Stimulated activated CD4-positive, alpha-beta T cell treated with anti-CD3 and anti-CD28 coated beads, Interleukin-2, amount 100 ng/mL, for 48 hours (primary cell): ENCODE results near the gene ELF2.
"Not testable (repeated sequence)": the region's sequence is repeated elsewhere in the genome, so short reads cannot be mapped to it uniquely, and the experiment has no call there.

Source experiments
- DNase-seq, 2 donors: peaks; one replicate each; pipeline ENCODE4 v3.0.0-alpha.2; 2020

ELF2 gene

DNA sequence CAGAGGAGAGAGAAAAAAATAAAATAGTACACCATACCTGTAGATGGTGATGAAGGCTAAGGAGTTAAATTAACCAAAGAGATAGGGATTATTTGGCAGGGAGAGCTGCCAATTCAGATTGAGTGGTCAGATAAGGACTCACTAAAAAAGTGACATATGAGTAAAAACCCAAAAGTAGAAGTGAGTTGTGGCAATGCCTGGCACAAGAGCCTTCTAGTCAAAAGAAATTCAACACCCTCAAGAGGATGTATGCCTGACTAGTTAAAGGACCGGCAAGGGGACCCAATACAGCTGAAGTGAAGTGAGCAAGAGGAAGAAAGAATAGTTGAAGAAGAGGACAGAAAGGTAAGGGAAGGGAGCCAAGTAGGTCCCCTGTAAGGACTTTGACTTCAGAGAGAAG lies 34.9 kb downstream of the ELF2 start:
- no peak for DNase-seq

DNA sequence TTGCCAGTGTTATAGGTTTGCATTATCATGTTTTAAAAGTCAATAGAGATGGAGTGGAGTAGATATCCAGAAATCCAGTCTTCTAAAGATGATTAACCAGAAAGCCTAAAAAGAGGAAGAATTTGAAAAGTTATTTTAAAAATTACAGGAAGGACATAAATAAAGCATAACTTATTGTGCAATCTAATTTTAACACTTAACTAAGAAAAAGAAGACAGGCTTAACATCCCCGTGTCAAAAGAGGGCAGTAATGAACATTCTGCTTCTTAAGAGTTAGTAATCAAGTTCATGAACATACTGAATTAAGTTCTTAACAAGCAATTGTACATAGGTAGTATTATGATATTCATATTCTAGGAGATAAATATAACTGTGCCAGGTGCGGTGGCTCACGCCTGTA lies 39.3 kb downstream of the ELF2 start:
- DNase-seq, result no peak

DNA sequence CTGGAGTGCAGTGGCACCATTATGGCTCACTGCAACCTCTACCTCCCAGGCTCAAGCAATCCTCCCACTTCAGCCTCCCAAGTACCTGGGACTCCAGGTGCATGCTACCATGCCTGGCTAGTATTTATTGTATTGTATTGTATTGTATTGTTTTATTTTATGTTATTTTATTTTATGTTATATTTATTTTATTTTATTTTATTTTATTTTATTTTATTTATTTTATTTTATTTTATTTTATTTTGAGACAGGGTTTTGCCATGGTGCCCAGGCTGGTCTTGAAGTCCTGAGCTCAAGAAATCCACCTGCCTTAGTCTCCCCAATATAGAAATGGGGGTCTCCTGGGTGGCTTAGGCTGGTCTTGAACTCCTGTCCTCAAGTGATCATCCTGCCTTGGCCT lies 42.6 kb downstream of the ELF2 start:
- no peak for DNase-seq

DNA sequence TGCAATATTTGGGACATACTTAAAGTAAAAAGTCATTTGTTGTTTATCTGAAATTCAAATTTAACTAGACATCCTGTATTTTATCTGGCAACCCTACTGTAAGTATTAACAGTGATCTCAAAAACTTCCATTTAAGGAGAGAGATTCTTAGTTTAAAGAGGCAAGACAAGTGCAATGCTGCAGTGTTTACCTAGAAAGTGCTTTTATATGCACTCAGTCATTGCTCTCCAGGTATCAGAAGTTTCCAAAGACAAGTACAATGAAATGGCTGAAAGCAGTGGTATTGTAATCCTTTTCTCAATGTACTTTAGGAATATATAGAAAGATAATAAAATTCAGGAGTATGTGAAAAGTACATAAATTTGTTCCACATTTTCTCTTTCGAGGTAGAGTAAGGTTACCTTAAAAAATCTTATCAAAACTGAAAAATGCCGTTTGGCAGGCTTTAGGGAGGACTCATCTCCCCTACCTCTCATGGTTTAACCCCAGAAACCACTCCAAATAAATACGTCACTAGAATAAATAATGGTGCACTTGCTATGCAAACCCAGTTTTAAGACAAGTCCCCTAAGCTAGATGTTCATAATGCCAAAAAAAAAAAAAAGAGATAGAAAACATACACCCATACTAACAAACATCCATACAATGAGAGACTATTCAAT lies 45.7 kb downstream of the ELF2 start:
- DNase-seq, result no peak

DNA sequence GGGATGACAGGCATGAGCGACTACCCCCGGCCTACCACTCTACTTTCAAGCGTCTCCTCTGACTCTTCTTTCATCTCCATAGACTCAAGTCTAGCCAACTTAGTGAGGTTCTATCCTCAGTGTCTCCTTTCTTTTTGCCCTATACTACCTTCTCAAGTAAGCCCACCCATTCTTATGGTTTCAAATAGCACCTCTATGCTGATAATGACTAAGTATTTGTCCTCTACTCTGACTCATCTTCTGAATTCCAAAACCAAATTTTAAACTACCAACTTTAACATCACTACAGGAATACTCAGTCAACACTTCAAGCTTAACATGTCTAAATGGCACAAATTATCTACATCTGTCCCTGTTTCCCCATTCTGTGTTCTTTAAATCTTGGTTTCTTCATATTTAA lies 47.8 kb downstream of the ELF2 start:
- DNase-seq, result no peak

DNA sequence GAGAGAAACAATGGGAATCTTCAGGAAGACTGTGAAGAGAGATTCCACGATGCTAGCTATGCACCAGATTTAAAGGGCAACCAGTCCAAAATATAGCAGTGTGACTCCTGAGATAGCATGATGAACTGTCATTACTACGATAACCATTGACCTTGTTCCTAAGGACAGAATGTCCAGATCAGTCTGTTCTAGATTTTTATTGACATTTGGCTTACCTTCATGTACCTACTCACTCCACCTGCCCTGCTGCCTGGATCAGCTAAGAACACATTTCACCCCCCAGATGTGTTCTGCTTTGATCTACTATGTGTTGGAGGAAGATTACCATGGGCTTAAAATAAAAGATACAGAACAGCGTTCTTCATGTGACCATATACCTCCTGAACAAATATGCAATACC lies 50.1 kb downstream of the ELF2 start:
- DNase-seq, result no peak

DNA sequence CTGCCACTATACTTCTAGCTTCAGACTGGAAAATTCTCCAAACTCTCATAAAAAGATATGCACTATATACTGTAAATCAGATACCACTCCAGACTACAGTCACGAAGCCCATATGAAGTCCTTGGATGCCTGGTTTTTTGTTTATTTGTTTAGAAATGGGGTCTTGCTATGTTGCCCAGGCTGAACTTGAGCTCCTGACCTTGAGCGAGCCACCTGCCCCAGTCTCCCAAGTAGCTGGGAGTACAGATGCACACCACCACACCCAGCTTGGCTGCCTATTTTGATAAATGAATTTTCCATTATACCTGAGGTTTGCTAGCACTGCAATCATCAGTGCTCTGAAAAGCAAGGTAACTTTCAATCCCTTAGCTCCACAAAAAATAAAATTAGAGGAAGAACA lies 53.1 kb downstream of the ELF2 start:
- DNase-seq, result no peak

DNA sequence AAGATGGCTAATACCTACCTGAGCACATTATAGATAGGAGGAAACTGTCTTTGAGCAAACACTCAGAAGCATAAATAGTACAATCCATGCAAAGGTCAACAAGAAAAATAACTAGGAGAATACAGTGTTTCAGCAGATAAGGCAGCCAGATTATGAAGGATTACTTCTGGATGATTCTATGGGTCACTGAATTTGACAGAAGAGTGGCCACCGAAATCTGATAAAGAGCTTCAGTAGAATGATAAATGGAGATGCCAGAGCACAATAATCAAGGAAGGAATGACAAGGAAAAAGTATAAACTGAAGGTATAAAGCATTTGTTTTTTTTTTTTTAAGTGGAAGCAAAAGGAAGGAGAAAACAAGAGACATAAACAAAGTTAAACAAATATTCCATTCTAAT lies 58.7 kb downstream of the ELF2 start:
- DNase-seq, result no peak

DNA sequence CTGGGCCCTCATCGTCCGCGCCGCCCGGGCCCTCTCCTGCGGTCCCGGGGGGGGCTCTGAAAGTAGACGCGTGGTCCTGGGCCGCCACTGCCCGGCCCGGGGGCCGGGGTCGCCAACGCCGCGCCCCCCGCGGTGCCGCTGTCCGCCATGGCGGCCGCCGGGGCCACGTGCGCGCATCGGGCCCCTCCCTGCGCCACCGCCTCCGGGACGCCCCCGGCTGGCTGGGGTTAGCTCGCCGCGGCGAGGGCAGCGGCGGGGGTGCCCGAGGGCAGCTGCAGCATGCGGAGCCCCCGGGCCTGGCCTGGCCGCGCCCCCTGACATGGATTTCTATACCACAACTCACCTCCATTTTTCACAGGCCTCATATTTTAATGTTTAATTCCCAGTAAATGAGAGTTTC lies 61.8 kb downstream of the ELF2 start:
- no peak for DNase-seq

DNA sequence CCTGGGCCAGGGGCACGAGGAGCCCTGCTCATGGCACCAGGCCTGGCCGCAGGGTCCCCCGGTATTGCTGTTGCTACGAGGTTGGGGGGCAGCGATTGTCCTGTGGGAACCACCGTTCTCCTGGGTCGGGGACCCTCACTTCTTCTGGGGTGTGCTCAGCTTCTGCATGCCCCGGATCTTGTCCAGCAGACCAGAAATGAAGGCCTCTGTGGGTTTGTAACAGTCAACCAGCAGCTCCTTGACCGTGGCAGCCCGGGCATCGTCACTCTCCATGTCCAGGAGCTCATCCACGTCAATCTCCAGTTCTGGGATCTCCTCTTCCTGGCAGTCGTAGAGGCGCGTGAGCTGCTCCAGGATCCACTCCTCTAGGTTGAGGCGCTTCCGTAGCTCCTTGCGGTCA lies 62.2 kb downstream of the ELF2 start:
- DNase-seq, result not testable (repeated sequence)

DNA sequence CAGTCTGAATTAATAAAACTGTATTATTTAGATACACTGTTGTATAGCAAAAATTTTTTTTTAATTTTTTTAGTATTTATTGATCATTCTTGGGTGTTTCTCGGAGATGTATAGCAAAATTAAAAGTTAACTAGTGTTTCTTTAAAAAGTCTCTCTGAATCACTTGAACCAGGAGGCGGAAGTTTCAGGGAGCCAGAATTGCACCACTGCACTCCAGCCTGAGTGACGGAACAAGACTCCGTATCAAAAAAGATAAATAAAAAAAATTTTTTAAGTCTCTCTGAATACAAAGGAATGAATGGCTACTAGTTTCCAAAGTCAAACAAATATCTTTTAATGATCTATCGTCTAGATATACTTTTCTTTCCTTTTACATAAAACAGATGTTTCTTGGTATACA lies 64.4 kb downstream of the ELF2 start:
- DNase-seq, result no peak

DNA sequence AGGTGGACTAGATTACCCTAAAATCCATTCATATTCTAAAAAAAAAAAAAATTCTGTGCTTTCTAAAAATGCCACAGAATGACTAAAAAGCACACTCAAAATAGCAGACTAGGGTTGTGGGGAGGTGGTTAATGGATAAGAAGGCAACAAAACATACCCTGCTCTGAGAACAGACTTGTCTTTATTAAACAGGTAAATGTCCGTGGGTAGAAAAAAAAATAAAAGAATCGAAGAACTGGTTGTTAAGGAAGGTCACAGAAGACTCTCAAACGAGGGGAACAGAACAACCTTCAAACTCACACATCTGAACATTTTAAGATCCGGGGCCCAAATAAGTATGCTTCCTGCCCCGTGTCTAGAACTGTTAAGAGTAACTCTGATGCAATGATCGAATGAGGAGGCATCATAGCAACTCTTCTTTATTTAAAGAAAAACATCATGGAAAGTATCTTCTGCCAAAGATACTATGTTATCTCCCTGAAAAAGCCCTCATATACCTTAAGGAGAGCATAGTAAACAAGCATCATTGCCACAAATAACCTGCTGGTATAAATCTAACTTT lies 68.4 kb downstream of the ELF2 start:
- DNase-seq, result no peak

DNA sequence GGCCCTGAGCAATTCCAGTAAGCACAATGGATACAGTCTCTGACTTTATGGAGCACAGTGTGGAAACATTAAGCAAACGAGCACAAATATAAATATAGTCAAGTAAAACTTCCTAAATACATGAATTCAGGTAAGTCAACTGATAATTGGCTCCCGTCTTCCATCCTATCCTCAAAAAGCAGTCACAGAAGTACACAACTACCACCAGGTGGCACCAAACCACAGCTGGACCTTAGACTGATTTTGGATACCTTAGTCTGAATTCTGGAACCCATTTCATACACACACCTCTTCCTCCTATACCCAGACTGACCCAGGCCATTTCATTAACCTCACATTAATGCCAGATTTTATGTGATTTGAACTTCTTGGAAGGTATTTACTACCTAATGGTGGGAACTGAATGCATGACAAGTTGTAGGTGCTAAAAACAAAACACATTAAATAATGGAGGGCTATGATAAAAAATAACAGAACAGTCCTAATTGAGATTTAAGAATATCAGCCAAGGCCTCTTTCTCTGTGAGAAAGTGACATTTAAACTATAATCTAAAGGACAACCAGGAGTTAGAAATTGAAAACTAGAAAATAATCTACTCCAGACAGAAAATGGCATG lies 77.5 kb downstream of the ELF2 start:
- peak; percentile 70 for DNase-seq

DNA sequence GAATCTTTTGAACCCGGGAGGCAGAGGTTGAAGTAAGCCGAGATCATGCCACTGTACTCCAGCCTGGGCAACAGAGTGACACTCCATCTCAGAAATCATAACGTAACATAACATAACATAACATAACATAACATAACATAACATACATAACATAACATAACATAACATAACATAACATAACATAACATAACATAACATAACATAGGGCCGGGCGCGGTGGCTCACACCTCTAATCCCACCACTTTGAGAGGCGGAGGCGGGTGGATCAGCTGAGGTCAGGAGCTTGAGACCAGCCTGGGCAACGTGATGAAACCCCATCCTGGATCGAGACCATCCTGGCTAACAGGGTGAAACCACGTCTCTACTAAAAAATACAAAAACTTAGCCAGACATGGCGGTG lies 84.7 kb downstream of the ELF2 start:
- DNase-seq, result no peak

DNA sequence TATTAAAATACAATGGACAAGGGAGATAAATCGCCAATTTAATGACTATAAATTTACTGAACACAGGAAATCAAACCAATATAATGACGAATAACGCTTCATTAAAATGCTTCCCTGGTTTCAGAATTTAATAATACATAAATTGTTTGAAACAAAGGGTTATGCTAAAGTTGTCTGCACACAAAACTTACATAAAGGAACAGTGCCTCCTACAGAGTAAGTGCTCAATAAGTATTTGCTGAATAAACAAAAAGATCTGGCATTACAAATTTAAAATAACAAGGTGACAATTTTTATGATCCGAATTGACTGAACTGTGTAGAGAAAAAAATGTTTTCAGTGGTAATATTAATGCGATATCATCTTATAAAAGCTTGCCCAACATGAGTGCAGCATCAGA lies 91.9 kb downstream of the ELF2 start:
- DNase-seq, result no peak

DNA sequence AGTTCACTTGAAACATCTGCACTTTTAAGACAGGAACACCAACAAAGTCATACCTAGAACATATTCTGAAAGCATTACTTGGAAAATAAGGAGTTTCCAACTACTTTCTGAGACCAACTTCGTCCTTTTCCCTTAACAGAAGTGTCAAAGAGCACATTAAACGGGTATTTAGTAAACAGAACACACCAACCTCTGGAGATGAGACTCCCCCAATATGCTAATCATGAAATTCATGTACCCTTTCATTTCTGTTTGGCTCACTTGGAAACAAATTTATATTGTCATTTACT lies 92.3 kb downstream of the ELF2 start:
- no peak for DNase-seq

DNA sequence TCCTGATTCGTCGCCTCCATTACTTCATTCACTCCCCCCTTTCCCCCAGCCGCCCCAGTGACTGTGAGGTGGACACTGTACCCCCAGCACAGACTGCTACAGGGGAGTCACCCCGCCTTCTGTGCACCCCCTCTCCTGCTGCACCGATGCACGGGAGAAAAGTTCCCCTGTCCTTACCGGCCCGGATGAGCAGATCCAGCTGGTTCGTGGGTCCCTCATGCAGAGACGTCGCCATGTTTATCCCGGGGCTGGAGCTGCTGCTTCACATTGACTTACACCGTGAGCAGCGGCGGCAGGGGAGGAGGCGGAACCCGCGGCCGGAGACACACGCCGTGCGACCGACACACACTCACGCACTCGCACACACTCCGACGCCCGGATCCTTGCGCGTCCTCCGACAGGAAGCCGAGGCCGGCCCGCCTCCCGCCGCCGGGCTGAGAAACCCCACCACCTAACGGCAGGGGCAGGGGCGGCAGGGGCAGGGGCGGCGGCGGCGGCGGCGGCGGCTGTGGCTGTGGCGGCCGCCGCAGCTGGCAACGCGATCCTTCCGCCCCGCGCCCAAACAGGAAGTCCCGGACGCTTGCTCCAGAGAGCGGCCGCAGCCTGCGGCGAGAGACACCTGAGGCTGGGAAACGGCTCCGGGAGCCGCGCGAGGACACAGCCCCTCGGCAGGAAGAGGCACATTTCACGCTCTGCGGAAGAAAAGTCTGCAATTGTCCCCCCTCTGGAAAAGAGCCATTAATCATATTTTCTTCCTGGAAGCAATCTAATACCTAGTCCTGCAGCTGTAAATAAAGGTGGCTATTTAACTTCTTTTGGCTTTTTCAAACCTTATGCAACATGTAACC lies 92.8 kb downstream of the ELF2 start:
- DNase-seq, result peak; percentile 70 to 75

DNA sequence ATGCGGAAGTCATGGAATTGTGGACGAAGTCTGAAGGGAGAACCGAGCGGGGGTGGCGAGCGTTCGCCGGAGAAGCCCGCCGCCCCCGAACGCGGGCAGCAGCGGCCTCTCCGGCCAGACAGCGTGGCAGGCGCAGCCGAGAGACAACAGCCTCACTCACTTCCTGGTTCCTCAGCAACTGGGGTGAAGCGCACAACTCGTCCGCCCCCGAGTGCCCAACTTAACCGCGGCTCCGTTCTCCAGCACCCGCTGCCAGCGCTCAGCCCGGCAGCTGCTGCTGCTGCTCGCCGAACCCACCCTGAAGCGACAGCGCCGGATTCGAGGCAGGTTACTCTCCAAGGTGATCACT lies 93.4 kb downstream of the ELF2 start:
- DNase-seq, result peak; percentile 43 to 51

DNA sequence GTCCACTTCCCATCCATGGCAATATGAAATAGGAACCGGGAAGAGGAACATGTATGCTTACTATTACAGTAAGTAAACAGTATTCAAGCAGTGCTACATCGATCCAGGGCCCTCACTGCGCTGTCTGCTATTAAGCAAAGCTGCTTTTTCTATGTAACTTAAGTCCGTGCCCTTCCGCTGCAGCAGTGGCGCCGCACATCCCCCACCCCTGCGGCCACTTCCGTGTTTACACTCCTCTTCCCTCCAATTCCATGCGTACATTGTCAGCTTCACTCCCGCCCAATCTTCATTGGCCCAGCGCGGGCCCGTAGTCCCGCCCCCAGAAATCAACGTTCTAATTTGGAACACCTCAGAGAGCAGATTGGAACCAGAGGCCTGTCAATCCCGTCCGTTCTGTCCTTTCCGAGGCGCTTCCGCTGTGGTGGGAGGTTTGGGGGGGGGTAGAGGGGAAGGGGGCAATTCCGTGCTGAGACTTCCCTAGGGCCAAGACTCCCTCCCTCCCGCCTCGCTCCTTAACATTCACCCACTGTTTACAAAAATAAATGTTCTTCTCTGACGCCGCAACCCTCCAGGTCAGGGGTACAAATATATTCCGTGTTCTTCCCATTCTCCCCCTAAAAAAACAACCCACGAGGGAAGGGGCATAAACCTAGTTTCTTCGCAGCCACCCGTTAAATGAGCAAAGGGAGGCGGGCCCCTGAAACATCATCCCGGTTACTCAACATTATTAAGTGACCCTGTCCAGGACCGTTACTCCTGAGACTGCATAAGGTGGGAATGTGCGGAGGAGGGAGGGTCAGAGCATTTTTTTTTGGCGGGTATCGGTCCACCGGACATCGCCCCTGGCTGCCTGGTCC lies 94.0 kb downstream of the ELF2 start:
- DNase-seq, result peak; percentile 82 to 83

DNA sequence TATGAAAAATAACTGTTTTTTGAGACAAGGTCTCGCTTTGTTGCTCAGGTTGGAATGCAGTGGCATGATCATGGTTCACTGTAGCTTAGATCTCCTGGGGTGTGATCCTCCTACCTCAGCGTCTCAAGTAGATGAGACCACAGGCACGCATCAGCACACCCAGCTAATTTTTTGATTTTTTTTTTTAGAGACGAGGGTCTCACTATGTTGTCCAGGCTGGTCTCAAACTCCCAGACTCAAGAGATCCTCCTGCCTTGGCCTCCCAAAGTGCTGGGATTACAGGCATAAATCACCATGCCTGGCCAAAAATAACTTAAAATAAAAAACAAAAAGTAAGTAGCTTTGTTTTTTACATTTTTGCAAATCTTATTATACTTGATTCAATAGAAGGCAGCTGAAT lies 98.1 kb downstream of the ELF2 start:
- no peak for DNase-seq

DNA sequence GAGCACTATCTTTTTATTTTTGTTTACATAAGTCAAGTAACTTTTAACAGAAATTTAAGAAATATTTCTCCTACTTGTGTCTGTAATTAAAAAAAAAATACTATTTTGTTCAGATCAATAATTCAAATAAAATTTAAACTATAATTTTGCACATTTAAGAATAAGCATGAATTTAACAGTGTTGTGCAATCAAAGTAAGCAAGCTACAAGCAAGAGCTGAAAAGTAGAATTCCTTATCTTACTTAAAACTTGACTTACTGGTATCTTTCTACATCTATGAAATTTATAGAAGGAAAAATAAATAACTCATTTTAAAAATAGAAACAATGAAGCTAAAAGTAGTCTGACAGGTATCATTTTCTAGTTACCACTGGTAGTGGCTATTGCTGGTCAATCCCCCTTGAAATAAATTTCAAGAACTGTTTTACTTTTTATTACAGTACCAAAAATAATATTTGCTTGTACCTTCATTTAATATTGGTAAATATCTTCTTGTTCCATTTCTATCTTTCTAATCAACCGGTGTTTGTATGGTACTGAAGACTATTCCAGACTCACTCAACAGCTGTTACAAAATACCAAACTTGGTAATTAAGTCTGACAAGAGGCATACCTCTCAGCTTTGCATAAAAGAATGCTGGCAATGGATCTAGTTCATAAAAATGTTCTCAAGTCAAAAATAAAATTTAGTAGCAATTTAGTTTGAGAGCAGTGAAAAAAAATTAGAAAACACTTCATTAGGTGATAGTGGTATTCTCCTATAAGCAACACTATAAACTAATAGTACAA lies 99.3 kb downstream of the ELF2 start:
- no peak for DNase-seq

DNA sequence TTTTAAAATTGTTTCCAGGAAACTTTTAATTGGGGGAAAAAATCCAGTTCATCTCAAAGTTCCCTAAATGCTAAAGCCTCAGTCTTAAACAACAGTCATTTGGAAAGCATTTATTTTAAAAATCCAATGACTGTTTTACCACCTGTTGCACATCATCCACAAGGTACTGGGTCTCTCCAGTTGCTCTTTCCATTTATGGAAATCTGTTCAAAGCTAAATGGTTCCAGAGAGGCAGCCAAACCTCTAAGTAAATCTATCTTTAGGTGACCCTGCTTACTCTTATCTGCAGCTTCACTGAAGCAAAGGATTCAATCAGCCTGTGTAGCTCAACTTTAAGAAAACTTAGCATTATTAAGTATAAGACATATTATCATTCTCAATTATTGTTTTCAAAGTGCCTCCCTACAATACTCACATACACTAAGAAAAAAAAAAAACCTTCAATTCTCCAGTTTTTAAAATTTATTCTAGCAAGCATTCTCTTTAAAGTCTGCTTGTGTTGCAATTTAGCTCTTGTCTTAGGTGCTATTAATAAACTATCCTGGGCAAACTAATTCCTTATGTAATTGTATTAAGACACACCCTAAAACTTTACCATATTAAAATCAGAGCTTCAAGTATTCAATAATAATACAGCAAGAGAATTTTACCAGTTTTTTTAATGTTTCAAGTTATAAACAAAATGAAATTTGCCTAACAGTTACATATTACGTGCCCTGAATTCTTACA lies 100.8 kb downstream of the ELF2 start:
- no peak for DNase-seq
